Stimulated activated CD4-positive, alpha-beta T cell treated with anti-CD3 and anti-CD28 coated beads, Interleukin-15, amount 100 ng/mL, for 48 hours (primary cell): ENCODE data around the gene ATP2B3.
A peak's percentile ranks its signal among the peaks of the same experiment; 100 is the strongest.

Experiments
- DNase-seq, 2 donors: peaks; one replicate each; pipeline ENCODE4 v3.0.0-alpha.2; 2020; ENCODE audit warnings: low read depth in 2 of 2

ATP2B3 gene

DNA sequence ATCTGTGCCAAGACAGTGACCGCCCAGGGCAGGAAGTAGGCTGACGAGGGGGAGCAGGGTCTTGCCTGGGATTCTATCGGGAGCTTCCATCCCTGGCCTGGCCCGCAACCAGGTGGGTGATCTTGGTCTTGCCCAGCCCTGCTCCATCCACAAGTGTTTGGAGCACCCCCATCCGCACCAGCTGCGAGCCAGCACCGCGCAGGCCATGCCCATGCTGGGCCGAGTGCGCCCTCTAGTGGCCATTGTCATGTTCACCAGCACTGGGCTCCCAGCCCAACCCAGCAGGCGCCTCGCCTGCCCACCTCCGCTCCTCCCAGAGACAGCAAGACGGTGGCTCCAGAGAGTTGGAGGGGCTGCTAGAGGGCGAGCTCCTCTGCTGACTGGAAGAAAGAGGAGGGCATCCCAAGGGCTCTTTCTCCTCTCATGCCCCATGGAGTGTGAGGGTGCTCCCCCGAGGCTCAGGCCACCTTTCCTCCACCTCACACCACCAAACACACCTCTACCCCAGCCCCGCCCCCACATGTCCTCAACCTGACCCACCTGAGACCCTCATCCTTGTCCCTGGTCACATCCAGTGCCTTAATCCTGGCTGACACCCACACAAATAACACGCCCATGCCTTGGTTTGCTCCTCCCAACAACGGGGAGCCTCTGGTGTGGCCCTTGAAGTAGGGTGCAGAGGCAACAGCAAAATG lies 9.8 kb upstream of the ATP2B3 start:
- peak; percentile 64 to 81 for DNase-seq

DNA sequence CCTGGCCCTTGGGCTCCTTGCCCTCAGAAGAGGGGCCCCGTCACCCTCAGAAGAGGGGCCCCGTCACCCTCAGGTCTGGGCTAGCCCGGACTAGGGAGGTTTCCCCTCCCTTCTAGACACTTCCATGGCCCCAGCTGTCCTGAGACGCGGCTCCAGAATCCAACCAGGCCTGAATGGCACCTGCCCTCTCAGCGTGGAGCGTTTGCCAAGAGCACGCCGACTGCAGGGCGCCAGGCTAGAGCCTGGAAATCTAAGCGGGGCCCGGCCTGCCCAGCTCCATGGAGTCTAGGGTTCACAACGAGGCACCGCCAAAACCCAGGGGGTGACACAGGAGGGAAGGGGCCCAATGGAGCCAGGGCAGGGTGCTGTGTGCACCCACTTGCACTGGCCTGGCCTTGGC lies 7.8 kb upstream of the ATP2B3 start:
- no peak for DNase-seq

DNA sequence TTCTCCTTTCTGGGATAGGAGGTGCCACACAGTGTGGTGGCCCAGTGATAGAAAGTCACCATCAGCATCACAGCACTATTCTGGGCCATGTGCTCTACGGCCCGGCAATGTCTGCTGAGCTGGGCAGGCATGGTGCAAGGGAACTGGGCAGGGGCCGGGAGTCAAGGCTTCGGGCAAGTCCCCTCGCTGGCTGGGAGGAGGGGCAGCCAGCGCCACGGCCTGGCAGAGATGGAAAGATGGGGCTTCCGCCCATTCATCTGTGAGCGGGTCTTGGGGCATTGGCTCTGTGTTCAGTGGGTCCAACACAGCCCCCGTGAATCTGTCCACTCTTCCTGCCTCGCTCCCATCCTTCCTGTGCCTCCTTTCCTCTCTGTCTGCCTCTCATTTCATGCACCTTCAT lies 7.1 kb upstream of the ATP2B3 start:
- no peak for DNase-seq

DNA sequence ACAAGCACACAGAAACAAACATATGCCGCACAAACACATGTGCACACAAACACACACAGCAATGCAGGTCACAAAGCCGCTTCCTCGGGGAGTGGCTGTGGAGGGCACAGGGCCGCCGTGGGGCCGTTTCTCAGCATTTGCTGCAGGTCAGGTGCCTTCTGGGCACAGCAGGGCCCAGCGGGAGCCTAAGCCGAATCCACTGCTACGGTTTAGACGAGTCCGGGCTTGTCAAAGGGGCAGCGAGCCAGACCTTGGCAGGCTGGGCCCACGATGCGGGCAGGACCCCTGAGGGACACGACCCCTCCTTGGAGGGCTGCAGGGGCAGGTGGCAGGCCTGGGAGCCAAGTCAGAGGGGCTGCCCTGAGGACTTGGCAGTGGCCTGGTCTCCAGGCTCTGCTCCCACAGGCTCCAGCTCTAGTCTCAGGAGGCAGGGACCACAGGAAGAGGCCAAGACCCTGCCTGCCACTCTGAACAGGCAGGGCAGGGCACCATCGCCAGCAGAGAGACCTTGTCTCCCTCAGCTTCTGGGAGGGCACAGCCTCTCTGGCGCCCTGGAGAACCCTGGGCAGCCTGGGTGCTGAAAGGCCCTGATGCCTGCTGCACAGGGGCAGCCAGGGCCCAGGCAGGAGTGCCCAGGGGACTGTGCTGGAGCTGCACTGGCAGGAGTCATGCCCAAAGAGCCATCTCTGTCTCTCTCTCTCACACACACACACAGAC lies 5.5 kb upstream of the ATP2B3 start:
- DNase-seq = no peak

DNA sequence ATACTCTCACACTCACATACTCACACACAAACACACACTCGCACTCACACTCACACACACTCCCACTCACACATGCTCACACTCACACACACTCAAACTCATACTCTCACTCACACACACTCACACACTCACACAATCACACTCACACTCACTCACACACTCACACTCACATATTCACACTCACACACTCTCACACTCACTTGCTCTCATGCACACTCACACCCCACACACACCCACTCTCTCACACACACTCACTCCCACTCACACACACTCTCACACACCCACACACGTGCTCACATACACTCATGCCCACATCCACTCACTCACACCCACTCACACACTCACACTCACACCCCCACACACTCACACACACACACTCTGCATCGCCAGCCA lies 4.9 kb upstream of the ATP2B3 start:
- no peak for DNase-seq

DNA sequence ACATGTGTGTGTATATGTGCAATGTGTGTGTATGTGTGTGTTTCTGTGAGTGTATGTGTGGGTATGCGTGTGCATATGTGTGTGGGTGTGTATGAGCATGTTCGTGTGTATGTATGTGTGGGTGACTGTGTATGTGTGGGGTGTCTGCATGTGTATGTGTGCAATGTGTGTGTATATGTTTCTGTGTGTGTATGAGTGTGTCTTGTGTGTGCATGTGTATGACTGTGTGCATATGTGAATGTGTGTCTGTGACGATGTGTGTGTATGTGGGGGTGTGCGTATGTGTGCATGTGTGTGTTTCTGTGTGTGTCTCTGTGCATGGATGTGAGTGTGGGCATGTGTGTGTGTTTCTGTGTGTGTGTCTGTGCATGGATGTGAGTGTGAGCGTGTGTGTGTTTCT lies 4.2 kb upstream of the ATP2B3 start:
- DNase-seq = no peak

DNA sequence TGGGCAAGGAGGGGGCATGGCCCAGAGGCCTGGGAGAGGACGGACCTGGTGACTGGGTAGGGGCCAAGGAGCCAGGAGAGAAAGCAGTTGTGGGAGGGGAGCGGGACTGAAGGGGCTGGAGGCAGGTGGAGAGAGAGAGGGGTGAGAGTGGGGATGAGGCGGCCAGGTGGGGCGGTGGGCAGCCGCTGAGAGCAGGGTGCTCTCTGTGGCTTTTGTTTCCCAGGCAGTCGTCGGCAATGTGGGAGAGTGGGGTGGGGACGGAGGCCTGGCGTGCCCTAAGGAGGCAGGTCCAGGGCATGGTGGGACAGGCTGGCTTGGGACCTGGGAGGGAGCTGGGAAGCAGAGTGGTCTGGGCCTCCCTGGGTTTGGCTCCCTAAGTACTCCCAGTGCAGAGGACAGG lies 3.2 kb upstream of the ATP2B3 start:
- no peak for DNase-seq

DNA sequence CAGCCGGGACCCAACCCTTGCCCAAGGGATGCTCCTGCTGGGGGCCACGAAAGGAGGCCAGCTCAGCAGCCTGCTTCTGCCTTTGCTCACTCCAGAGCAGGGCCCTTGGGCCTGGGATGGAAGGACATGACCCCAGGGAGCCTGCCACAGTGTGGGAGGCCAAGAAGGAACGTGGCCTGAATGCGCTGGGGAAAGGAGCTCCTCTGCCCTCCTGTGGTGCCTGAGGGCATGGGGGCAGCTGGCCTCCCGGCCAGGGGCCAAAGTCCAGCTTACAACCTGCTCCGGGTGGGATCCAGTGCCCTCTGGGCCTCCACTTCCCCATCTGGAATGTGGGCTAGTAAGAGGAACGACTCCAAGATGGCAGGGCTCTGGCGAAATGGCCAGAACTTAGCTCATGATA lies 2.0 kb upstream of the ATP2B3 start:
- no peak for DNase-seq

DNA sequence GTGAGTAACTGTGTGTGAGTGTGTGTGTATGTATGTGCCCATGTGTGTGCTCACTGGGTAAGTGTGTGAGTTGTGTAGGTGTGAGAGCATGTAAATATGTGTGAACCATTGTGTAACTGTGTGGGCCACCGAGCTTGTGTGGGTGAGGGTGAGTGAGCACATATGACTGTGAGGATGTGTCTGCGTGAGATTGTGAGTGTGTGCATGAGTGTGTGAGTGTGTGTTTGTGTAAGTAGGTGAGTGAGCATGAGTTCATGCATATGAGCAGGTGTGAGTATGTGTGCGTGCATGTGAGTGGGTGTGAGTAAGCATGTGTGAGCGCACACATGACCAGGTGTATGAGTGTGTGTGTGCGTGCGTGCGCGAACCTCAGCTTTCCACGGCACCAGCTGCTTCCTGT lies 1.4 kb upstream of the ATP2B3 start:
- no peak for DNase-seq

DNA sequence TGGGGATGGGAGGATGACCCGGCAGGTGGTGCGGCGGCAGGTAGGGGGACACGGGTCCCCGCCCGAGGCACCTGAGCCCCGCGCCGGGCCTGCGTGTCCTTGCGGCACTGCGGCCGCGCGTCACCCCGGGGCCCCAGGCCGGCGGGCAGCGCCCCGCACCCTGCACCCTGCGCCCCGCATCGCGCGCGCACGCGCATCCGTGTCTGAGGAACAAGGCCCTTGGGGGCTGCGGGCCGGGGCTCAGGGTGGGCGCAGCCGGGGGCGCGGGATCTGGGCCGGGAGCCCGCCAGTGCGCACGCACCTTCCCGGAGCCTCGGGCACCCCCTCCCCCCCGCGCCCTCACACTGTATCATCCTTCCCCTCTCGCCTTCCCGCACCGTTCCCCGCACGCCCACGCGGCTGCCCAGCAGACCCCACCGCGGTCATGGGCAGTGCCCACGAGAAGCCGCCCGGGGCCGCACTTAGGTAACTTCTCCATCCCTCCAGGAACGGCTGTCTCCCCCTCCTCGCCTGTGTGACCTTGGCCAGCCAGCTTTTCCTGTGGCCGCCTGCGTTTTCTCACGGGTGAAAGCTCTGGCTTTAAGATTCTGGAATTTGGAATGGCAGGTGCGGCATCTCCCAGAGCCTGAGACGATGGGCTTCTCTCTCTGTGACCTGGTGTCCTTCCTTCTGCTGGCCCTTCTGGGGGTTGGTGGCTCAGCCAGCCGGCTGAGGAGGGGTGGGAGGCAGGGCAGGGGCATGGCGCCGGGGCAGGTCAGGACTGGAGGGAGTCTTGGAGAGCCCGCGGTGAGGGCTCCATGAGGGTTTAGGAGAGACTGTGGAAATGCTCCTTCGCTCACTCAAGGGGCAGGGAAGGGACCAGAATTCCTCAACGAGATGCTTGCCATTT lies 748 bp downstream of the ATP2B3 start:
- DNase-seq = no peak

DNA sequence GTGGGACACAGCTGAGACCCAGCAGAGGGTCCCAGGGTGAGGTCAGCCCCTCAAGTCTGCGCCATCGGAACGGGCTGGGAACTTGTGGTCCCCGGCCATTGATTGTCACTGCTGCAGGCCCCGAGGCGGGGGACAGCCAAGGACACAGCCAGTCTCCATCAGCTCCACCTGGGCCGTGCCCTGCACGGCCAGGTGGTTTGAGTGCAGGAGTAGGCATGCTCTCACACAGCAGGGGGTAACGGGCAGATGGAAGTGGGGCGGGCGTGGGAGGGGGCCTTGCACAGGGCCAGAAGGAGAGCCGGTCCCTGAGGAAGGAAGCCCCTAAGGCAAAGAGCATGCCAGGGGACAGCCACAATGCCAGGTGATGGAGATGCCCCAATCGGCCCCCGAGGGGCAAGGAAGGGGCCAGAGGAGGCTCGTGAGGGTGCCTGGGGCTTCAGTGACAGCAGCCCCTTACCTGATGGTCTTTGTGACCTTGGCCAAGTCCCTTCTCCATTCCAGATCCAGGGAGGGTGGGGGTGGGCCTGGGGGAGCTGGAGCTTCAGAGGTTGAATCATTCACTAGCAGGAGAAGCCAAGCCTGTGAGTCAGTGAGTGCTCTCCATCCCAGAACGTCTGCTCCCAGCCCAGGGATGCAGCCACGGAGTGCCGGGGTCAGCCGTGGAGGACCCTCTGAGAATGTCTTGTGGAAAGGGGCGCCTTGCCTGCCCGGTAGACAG lies 2.3 kb downstream of the ATP2B3 start:
- no peak for DNase-seq

DNA sequence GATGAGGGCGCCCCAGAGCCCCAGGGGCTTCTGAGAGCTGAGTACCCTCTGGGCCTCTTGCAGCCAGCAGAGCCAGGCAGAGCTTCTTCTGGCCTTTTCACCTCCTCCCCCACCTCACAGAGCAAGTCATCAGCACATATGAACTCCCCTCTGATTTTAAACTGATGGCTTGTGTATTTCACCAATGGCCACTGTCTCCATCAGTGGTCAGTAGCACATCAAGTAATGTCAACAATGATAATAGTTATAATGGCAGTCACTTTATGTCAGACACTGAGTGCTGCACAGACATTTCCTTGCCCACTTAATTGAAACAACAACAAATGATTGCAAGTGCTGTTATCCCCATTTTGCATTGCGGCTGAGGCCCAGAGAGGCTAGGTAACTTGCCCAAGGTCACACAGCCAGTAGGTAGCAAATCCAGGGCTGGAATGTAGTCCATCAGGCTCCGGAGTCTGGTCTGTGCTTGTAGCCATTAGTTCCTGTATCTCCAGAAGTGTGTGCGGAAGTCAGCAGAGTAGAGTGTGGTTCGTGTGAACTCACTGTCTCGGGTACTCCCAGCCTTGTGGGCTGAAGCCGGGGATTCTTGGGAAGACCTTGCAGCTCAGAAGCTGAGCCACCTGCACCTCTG lies 3.0 kb downstream of the ATP2B3 start:
- no peak for DNase-seq

DNA sequence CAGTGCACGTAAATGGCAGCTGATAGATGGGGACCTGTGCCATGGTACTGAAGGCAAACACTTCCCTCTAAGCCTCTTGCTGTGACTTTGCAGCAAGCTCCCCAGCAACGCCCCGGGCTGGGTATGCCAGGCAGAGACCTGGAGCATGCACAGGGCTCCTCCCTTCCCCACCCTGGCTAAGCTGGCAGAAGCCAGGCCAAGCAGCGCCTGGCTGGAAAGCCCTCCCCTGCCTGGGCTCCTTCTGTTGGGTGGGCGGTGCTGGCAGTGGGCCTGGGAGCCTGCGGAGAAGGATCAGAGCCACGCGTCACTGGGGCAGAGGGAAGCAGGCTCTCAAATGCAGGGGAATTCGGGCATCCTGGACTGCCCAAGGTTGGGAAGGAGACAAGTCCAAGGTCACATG lies 3.6 kb downstream of the ATP2B3 start:
- DNase-seq = no peak

DNA sequence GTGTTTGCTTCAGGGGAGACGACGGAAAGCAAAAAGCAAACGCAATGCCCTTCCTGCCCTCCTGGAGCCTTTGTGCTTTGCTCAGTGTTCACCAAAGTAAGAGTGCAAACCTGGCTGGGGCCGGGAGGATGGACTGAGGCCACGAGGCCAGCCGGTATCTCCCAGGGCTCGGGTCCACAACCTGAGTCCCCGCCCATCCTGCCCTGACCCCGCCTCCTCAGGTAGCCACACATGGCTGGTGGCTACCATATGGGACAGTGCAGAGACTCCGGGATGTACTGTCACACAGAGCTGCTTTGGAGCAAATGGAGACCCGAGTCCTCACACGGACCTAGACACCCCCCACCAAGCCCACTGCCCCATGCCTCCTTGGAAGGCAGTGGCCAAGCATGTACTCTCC lies 4.8 kb downstream of the ATP2B3 start:
- no peak for DNase-seq

DNA sequence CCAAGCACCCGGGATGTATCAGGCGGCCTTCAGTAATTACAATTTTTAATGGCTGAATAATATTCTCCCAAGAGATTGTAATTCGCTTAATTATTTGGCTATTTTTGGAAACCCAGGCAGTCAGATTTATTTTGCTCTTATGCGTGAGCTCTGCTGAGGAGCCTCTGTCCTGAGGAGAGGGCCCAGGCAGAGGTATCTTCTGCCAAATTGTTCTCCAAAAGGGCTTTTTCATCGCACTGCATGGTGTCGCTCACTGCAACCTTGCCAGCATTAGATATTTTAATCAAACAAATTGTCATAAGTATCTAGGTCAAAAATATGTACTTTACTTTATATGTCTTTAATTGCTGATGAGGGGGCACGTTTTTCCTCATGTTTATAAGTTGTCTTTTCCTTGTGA lies 5.8 kb downstream of the ATP2B3 start:
- no peak for DNase-seq

DNA sequence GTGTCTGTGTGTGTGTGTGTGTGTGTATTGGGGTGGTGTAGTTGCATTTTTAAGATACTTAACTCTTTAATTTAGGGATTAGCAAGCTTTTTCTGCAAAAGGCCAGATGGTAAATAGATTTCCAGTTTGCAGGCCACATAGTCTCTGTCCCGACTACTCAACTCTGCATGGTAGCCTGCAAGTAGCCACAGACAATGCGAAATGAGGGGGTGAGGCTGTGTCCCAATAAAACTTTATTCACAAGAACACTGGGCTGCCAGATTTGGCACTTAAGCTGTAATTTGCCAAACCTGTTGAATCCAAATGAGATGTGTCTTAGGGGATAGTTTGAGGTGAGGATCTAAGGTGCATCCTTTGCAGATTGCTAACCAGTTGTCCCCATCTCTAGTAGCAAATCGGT lies 6.8 kb downstream of the ATP2B3 start:
- DNase-seq = no peak

DNA sequence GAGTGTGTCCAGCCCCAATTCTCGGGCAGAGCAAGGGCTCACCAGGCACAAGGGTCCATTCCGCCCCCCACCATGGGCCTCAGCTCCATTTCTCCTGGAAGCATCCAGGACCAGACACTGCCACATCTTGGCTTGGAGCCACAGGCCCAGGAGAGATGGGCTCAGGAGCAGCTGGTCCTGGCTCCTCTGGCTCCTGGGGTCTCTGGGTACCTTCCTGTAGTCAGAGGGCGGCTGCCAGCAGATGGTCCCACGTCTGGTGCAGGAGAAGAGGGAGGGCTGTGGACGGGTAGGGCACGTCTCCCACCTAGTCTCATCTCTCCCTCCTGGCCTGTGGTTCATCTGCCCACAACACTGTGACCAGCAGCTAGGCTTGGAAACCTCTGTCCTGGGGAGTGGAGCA lies 8.0 kb downstream of the ATP2B3 start:
- no peak for DNase-seq

DNA sequence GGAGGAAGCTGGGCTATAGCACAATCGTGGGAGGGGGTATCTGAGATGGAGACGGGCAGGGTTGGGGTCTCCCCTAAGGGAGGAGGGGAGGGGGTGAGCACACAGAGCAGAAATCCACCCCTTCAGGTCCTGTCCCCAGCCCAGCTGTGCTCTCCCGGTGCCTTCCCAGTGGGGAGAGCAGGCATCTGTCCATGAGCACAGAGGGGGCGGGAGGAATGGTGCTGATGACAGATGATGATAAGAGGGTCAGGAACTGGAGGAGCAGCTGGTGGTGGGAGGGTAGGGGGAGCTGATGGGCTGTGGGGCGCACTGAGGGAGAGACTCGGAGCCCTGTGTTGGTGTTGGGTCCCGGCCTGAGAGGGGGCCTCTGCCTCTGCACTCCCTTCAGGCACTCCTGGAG lies 8.6 kb downstream of the ATP2B3 start:
- no peak for DNase-seq

DNA sequence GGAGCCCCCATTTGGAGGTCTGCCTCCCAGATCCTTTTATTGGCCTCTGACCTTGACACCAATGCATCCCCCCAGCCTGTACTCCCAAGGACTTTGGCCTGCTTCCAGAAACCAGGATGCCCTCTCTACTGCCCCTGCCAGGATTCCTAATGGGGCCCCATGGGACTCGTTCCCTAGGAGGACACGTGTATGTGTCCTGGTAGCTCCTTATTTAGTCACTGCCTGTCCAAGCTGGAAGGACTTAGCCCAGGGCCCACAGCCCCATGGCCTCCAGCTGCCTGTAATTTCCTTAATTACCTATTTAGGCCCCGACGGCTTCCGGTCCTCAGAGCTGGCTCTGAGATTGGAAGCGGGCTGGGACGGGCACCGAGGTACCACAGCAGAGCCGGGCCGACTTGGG lies 9.4 kb downstream of the ATP2B3 start:
- no peak for DNase-seq

DNA sequence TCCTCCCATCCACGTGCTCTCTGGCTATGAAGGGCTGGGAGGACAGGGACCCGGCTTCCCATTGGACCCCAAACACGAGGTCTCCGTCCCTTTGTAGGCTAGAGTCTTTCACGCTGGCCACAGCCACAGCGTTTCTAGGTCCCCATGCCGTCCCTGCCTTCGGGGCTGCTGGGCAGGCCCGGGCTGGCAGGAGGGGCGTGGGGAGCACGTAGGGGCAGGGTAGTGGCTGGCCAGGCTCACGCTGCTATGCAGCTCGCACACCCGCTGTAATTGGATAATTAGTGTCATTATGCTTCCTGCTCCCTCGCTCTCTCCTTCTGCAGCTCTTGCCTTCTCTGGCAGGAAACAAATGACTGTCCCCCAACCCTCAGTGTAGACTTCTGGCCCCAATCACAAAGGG lies 9.8 kb downstream of the ATP2B3 start:
- DNase-seq = no peak

DNA sequence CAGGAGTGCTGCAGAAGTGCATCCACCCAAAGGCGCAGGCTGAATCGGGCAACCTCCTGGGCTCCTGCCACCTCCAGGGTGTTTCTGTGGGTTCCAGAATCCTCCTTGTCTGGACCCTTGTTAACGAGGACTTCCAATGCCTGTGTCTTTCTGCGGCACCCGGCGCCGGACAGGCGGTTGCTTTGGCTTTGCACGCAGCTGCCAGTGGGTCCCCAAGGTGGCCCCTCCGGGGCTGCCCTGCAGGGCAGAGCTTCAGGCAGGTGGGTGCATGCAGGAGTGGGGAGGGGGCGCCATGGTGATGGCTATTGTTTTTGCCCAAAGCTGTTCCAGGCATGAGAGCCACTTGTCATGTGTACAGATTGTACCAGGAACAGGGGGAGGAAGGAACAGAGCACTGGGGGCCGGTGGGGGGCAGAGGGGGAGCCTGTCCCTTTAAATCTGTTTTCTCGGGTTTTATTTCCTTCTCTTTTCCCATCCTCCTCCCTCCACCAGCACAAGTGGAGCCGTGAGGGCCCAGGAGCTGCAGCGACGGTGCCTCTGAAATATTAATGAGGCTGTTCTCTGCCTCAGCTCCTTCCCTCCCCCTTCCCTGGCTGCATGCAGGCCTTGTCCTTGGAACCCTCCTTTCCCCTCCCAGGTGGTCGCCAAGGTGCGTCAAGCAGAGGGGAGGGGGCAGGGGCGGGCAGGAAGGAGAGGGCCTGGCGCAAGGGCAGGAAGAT lies 13.1 kb downstream of the ATP2B3 start:
- DNase-seq = no peak
